GM21367 (cell line): ENCODE data around the gene PELI2.
"Not testable (repeated sequence)": the region's sequence is repeated elsewhere in the genome, so short reads cannot be mapped to it uniquely, and the experiment has no call there.

Experiments
- ATAC-seq: cut with Tn5 transposase; IDR thresholded peaks from one replicate; pipeline ENCODE4 v1.9.1; 2021; ENCODE audit not compliant: unreplicated experiment

PELI2 gene

GRCh38 chr14:56138928-56139327 lies 20.7 kb downstream of the PELI2 start:
- no peak for ATAC-seq

GRCh38 chr14:56142314-56142713 lies 24.1 kb downstream of the PELI2 start:
- ATAC-seq: no peak

- no peak for ATAC-seq
Observed at GRCh38 chr14:56143025-56143424, 24.8 kb downstream of the PELI2 start.

GRCh38 chr14:56144176-56144575 lies 26.0 kb downstream of the PELI2 start:
- ATAC-seq: no peak

GRCh38 chr14:56145181-56145769 lies 27.1 kb downstream of the PELI2 start:
- no peak for ATAC-seq

- ATAC-seq: no peak
Observed at GRCh38 chr14:56145965-56146364, 27.8 kb downstream of the PELI2 start.

- ATAC-seq: no peak
Observed at GRCh38 chr14:56147449-56147848, 29.2 kb downstream of the PELI2 start.

GRCh38 chr14:56147986-56148901 lies 30.0 kb downstream of the PELI2 start:
- ATAC-seq: no peak

- no peak for ATAC-seq
Observed at GRCh38 chr14:56149151-56149550, 30.9 kb downstream of the PELI2 start.

- no peak for ATAC-seq
Observed at GRCh38 chr14:56149995-56150394, 31.8 kb downstream of the PELI2 start.

- ATAC-seq: no peak
Observed at GRCh38 chr14:56150645-56151345, 32.6 kb downstream of the PELI2 start.

- ATAC-seq: no peak
Observed at GRCh38 chr14:56152221-56152620, 34.0 kb downstream of the PELI2 start.

- ATAC-seq: no peak
Observed at GRCh38 chr14:56153267-56153666, 35.1 kb downstream of the PELI2 start.

GRCh38 chr14:56154321-56154720 lies 36.1 kb downstream of the PELI2 start:
- ATAC-seq: no peak

- no peak for ATAC-seq
Observed at GRCh38 chr14:56156096-56156495, 37.9 kb downstream of the PELI2 start.

GRCh38 chr14:56159066-56159465 lies 40.9 kb downstream of the PELI2 start:
- no peak for ATAC-seq

GRCh38 chr14:56160088-56160487 lies 41.9 kb downstream of the PELI2 start:
- no peak for ATAC-seq

- ATAC-seq: no peak
Observed at GRCh38 chr14:56161658-56162057, 43.4 kb downstream of the PELI2 start.

- ATAC-seq: no peak
Observed at GRCh38 chr14:56162476-56162875, 44.3 kb downstream of the PELI2 start.

GRCh38 chr14:56166579-56166978 lies 48.4 kb downstream of the PELI2 start:
- not testable (repeated sequence) for ATAC-seq

GRCh38 chr14:56168007-56168616 lies 49.9 kb downstream of the PELI2 start:
- ATAC-seq: no peak
